Measurements from ENCODE around the gene FFAR3.

Gene FFAR3

GRCh38 chr19:35331551-35332214 is 26.6 kb upstream of the FFAR3 start:
- Histone ChIP-seq H3K4me3 (ENCODE audit: low read depth, low read length) (no peak overlapping the region), H3K9ac (ENCODE audit: low read depth, low read length) (no peak overlapping the region), H3K27me3 (ENCODE audit: control insufficient read depth, insufficient read depth, low read length) (no peaks in the 10 kb centered on the region), H3K27ac (ENCODE audit: low read depth, low read length) (no peak overlapping the region), H3K36me3 (ENCODE audit: control insufficient read depth, insufficient read depth, low read length) (no peaks in the 10 kb centered on the region), H3K9me3 (ENCODE audit: control insufficient read depth, insufficient read depth, low read length) (no peaks in the 10 kb centered on the region), H3K4me1 (ENCODE audit: control insufficient read depth, insufficient read depth, low read length) (no peaks in the 10 kb centered on the region)

- no peak overlapping the region for H3K4me3 ChIP-seq (ENCODE audit: low read depth, low read length)
- no peak overlapping the region for H3K27ac ChIP-seq (ENCODE audit: low read depth, low read length)
- H3K36me3 ChIP-seq (ENCODE audit: control insufficient read depth, insufficient read depth, low read length) = no peaks in the 10 kb centered on the region
- no peak overlapping the region for H3K9ac ChIP-seq (ENCODE audit: low read depth, low read length)
- H3K27me3 ChIP-seq (ENCODE audit: control insufficient read depth, insufficient read depth, low read length) = no peaks in the 10 kb centered on the region
- H3K4me1 ChIP-seq (ENCODE audit: control insufficient read depth, insufficient read depth, low read length) = no peaks in the 10 kb centered on the region
- no peaks in the 10 kb centered on the region for H3K9me3 ChIP-seq (ENCODE audit: control insufficient read depth, insufficient read depth, low read length)
Measured at GRCh38 chr19:35332817-35333216, 25.4 kb upstream of the FFAR3 start.

GRCh38 chr19:35334144-35334753 is 24.0 kb upstream of the FFAR3 start:
- Histone ChIP-seq H3K4me1 (ENCODE audit: control insufficient read depth, insufficient read depth, low read length) (no peaks in the 10 kb centered on the region), H3K36me3 (ENCODE audit: control insufficient read depth, insufficient read depth, low read length) (no peaks in the 10 kb centered on the region), H3K4me3 (ENCODE audit: low read depth, low read length) (no peak overlapping the region), H3K9ac (ENCODE audit: low read depth, low read length) (no peak overlapping the region), H3K27me3 (ENCODE audit: control insufficient read depth, insufficient read depth, low read length) (no peaks in the 10 kb centered on the region), H3K27ac (ENCODE audit: low read depth, low read length) (no peak overlapping the region), H3K9me3 (ENCODE audit: control insufficient read depth, insufficient read depth, low read length) (no peaks in the 10 kb centered on the region)

GRCh38 chr19:35336166-35336955 is 21.9 kb upstream of the FFAR3 start:
- Histone ChIP-seq H3K9me3 (ENCODE audit: control insufficient read depth, insufficient read depth, low read length) (no peaks in the 10 kb centered on the region), H3K27ac (ENCODE audit: low read depth, low read length) (no peak overlapping the region), H3K4me3 (ENCODE audit: low read depth, low read length) (no peak overlapping the region), H3K4me1 (ENCODE audit: control insufficient read depth, insufficient read depth, low read length) (no peaks in the 10 kb centered on the region), H3K27me3 (ENCODE audit: control insufficient read depth, insufficient read depth, low read length) (no peaks in the 10 kb centered on the region), H3K9ac (ENCODE audit: low read depth, low read length) (no peak overlapping the region), H3K36me3 (ENCODE audit: control insufficient read depth, insufficient read depth, low read length) (no peaks in the 10 kb centered on the region)

- H3K4me1 ChIP-seq (ENCODE audit: control insufficient read depth, insufficient read depth, low read length) = no peaks in the 10 kb centered on the region
- H3K36me3 ChIP-seq (ENCODE audit: control insufficient read depth, insufficient read depth, low read length) = no peaks in the 10 kb centered on the region
- no peak overlapping the region for H3K27ac ChIP-seq (ENCODE audit: low read depth, low read length)
- H3K9me3 ChIP-seq (ENCODE audit: control insufficient read depth, insufficient read depth, low read length) = no peaks in the 10 kb centered on the region
- no peak overlapping the region for H3K4me3 ChIP-seq (ENCODE audit: low read depth, low read length)
- H3K27me3 ChIP-seq (ENCODE audit: control insufficient read depth, insufficient read depth, low read length) = no peaks in the 10 kb centered on the region
- H3K9ac ChIP-seq (ENCODE audit: low read depth, low read length) = no peak overlapping the region
Measured at GRCh38 chr19:35337097-35337983, 20.9 kb upstream of the FFAR3 start.

- no peaks in the 10 kb centered on the region for H3K36me3 ChIP-seq (ENCODE audit: control insufficient read depth, insufficient read depth, low read length)
Measured at GRCh38 chr19:35337984-35338296, 20.3 kb upstream of the FFAR3 start.

GRCh38 chr19:35340431-35340830 is 17.8 kb upstream of the FFAR3 start:
- H3K4me3 ChIP-seq (ENCODE audit: low read depth, low read length) = no peak overlapping the region
- no peaks in the 10 kb centered on the region for H3K9me3 ChIP-seq (ENCODE audit: control insufficient read depth, insufficient read depth, low read length)
- H3K27ac ChIP-seq (ENCODE audit: low read depth, low read length) = no peak overlapping the region
- H3K9ac ChIP-seq (ENCODE audit: low read depth, low read length) = no peak overlapping the region
- no peaks in the 10 kb centered on the region for H3K36me3 ChIP-seq (ENCODE audit: control insufficient read depth, insufficient read depth, low read length)
- no peaks in the 10 kb centered on the region for H3K27me3 ChIP-seq (ENCODE audit: control insufficient read depth, insufficient read depth, low read length)
- no peaks in the 10 kb centered on the region for H3K4me1 ChIP-seq (ENCODE audit: control insufficient read depth, insufficient read depth, low read length)

More at GRCh38 chr19:35337984-35338296, 20.3 kb upstream of the FFAR3 start:
- Histone ChIP-seq H3K27me3 (ENCODE audit: control insufficient read depth, insufficient read depth, low read length) (no peaks in the 10 kb centered on the region), H3K9me3 (ENCODE audit: control insufficient read depth, insufficient read depth, low read length) (no peaks in the 10 kb centered on the region), H3K9ac (ENCODE audit: low read depth, low read length) (no peak overlapping the region), H3K4me3 (ENCODE audit: low read depth, low read length) (no peak overlapping the region), H3K4me1 (ENCODE audit: control insufficient read depth, insufficient read depth, low read length) (no peaks in the 10 kb centered on the region), H3K27ac (ENCODE audit: low read depth, low read length) (no peak overlapping the region)

- Histone ChIP-seq H3K4me1 (ENCODE audit: control insufficient read depth, insufficient read depth, low read length) (no peaks in the 10 kb centered on the region), H3K9me3 (ENCODE audit: control insufficient read depth, insufficient read depth, low read length) (no peaks in the 10 kb centered on the region), H3K27me3 (ENCODE audit: control insufficient read depth, insufficient read depth, low read length) (no peaks in the 10 kb centered on the region), H3K4me3 (ENCODE audit: low read depth, low read length) (no peak overlapping the region), H3K27ac (ENCODE audit: low read depth, low read length) (no peak overlapping the region), H3K36me3 (ENCODE audit: control insufficient read depth, insufficient read depth, low read length) (no peaks in the 10 kb centered on the region), H3K9ac (ENCODE audit: low read depth, low read length) (no peak overlapping the region)
Measured at GRCh38 chr19:35341006-35341405, 17.3 kb upstream of the FFAR3 start.

- no peak overlapping the region for H3K4me3 ChIP-seq (ENCODE audit: low read depth, low read length)
- H3K9ac ChIP-seq (ENCODE audit: low read depth, low read length) = no peak overlapping the region
- H3K4me1 ChIP-seq (ENCODE audit: control insufficient read depth, insufficient read depth, low read length) = no peaks in the 10 kb centered on the region
- no peaks in the 10 kb centered on the region for H3K9me3 ChIP-seq (ENCODE audit: control insufficient read depth, insufficient read depth, low read length)
- no peaks in the 10 kb centered on the region for H3K36me3 ChIP-seq (ENCODE audit: control insufficient read depth, insufficient read depth, low read length)
- H3K27ac ChIP-seq (ENCODE audit: low read depth, low read length) = no peak overlapping the region
- no peaks in the 10 kb centered on the region for H3K27me3 ChIP-seq (ENCODE audit: control insufficient read depth, insufficient read depth, low read length)
Measured at GRCh38 chr19:35341565-35342225, 16.6 kb upstream of the FFAR3 start.

GRCh38 chr19:35342430-35342829 is 15.8 kb upstream of the FFAR3 start:
- Histone ChIP-seq H3K4me3 (ENCODE audit: low read depth, low read length) (no peak overlapping the region), H3K27me3 (ENCODE audit: control insufficient read depth, insufficient read depth, low read length) (no peaks in the 10 kb centered on the region)

More at GRCh38 chr19:35342430-35342829, 15.8 kb upstream of the FFAR3 start:
- H3K4me1 ChIP-seq (ENCODE audit: control insufficient read depth, insufficient read depth, low read length) = no peaks in the 10 kb centered on the region
- H3K27ac ChIP-seq (ENCODE audit: low read depth, low read length) = no peak overlapping the region
- H3K9me3 ChIP-seq (ENCODE audit: control insufficient read depth, insufficient read depth, low read length) = no peaks in the 10 kb centered on the region
- H3K36me3 ChIP-seq (ENCODE audit: control insufficient read depth, insufficient read depth, low read length) = no peaks in the 10 kb centered on the region
- no peak overlapping the region for H3K9ac ChIP-seq (ENCODE audit: low read depth, low read length)

All from HUES48 (cell line).